Pulmonary artery endothelial cell (primary cell): ENCODE results near the gene CPE. TPM values are rescaled to one million over a fixed set of nuclear protein-coding genes. Genes with fewer than 3 reads are reported as not detected.

Experiments
- DNase-seq: peaks from one replicate; pipeline ENCODE4 v3.0.0-alpha.2; 2011; ENCODE audit warnings: low read depth, low spot score
- total RNA-seq: library from RNA; depleted of rRNA; stranded (reverse); fragments of >200 nt; gene quantifications from 2 replicates; pipeline ENCODE4 v1.2.3, GENCODE V29; 2014

Gene CPE
- total RNA-seq, 1 donor from 2014 or later: 1.2 TPM

DNA sequence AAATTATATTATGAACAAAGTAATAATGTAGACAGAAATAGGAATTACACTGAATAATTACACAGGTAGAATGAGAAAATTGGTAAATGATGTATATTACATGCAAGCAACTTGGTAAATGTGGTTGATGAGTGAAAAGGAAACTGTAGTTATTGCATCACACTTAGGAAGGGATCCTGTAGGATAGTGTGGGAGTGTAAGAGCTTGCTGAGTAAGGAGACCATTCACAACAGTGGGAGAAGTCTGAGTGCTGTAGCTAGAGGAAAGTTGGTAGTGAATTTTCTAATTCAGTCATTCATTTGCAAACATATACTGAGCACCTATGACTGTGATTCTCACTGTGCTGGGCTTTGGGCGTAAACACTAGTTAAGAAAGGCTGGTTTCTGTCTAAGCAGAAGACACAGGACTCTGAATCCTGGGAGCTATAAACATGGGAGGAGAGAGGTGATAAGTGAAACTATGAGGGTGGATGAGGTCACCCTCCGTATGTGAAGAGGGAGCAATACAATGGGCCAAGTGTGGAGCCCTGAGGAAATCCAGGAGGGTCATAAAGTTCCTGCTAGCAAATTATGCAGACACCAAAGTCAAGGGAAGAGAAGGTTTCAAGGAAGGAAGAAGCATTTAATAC, 14.2 kb upstream of the CPE start:
- no peak for DNase-seq

- no peak for DNase-seq
These were observed 11.8 kb upstream of the CPE start for GRCh38 chr4:165367040-165367439.

GRCh38 chr4:165368114-165368513, 10.7 kb upstream of the CPE start:
- DNase-seq: no peak

- no peak for DNase-seq
These were observed 10.2 kb upstream of the CPE start for GRCh38 chr4:165368567-165368966.

DNA sequence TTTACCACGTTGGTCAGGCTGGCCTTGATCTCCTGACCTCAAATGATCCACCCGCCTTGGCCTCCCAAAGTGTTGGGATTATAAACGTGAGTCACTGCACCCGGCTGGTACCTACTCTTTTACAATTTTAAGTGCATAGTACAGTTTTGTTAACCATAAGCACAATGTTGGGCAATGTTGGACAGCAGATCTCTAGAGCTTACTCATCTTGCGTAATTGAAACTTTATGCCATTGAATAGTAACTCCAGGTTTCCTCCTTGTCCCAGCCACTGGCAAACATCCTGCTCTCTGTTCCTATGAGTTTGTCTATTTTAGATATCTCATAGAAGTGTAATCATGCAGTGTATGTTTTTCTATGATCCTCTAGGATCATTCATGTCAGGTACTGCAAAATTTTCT, 9.3 kb upstream of the CPE start:
- no peak for DNase-seq

DNA sequence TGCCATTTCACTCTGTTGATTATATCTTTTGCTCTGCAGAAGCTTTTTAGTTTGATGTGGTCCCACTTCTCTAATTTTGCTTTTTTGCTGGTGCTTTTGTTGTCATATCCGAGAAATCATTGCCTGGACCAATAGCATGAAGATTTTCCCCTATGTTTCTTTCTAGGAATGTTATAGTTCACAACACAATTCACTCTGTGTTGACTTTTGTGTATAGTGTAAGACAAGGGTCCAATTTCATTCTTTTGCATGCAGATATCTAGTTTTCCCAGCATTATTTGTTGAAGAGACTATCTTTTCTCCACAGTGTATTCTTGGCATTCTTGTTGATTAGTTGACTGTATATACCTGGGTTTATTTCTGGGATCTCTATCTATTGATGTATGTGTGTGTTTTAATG, 8.3 kb upstream of the CPE start:
- no peak for DNase-seq

DNA sequence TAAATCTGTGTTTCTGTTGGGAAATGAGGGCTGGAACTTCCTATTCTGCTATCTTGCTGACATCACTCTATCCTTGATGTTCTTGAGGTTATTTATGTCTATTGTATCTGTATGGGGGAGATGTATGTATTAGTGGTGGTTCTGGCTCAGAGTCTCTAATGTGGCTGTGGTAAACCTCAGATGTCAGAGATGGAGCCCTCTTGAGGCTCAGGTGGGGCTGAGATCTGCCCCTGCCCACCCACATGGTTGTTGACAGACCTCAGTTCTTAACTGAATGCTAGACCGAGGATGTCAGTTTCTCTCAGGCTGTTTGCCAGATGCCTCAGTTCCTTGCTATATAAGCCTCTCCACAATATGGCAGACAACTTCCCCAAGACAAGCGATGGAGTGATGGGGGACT, 3.3 kb upstream of the CPE start:
- no peak for DNase-seq

DNA sequence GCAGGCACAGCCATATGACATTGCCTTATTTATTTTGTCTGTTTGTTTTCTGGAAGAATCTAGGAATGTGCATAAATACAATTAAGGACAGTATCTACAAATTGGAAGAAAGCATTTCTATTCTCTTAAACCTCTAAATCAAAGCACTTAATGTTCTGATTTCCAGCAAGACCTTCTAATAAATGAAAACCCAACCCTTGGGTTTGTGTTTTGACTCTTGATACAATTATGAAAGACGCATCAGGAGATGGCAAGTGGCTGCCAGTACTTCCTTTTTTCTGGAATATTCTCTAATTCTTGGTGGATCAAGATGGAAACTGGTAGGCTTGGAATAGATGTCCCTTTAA, 437 bp upstream of the CPE start:
- no peak for DNase-seq

- no peak for DNase-seq
These were observed 863 bp downstream of the CPE start for GRCh38 chr4:165379678-165380064.

DNA sequence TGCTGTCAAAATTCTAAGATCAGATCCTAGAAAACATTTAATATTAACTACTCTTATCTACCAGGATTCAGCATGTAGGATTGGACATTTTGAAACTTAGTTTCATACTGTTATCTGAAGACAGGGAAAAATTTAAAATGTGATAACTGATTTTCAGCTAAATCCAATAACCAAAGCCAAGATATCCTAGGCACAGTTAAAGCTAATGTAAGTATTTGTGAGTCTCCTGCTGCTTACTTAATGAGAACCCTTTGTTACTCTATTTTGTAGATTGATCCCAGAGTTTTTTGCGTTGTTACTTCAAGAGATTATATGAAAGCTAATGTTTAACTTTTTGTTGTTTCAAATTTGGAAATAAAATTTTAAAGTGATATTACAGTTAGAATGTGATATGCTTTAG, 2.0 kb downstream of the CPE start:
- no peak for DNase-seq

GRCh38 chr4:165381821-165382373, 3.1 kb downstream of the CPE start:
- DNase-seq: no peak

DNA sequence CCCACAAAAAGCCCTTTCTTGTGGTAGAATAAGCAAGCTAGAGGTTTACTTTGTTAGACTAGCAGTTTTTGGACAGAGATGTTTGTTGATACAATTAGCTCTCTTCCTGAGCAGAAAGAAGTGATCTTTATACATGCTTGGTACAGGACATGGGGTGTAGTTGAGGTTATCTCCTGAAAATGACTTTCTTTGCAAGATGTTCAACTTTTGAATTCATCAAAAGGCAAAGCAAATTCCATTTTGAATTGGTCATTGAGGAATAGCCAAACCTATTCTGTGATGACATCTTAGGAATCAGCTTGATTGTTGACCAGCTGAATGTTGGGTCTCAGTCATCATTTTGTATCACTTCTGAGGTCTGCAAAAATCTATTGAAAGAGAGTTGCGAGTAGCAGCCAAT, 3.8 kb downstream of the CPE start:
- DNase-seq: no peak

GRCh38 chr4:165383591-165384073, 4.8 kb downstream of the CPE start:
- DNase-seq: no peak

- no peak for DNase-seq
These were observed 5.4 kb downstream of the CPE start for GRCh38 chr4:165384186-165384585.

DNA sequence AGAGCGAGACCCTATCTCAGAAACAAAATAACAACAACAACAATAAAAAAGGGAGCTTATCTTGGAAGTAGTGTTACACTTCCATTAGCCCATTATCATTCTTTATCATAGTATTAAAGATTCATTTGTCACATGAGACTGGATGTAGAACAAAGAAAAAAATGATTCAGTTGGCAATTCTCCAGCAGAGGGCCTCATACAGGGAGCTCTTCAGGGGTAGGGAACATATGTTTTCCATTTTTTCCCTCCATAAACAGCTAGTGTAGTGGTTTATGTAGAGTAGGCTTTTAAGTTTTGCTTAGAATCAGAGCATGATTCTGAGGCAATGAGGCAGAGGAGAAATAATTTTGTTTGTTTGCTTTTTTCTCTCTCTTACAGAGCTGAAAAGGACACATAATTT, 5.8 kb downstream of the CPE start:
- no peak for DNase-seq

DNA sequence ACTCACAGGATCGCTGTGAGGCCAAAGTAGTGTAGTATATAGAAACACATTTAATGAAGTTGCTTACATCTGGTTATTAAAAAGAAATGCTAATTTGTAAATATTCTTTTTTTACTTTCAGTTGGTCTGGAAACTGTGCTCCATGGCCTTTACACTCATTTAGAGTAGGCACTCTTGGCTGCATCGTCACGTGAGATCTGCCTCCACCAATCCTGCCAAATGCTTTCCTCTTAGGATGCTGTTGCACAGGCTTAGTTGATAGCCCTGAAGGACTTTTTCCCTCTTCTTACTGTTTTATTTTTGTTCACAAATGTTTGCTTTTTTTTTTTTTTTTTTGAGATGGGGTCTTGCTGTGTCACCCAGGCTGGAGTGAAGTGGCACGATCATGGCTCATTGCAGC, 6.3 kb downstream of the CPE start:
- no peak for DNase-seq

GRCh38 chr4:165386328-165386727, 7.5 kb downstream of the CPE start:
- no peak for DNase-seq

DNA sequence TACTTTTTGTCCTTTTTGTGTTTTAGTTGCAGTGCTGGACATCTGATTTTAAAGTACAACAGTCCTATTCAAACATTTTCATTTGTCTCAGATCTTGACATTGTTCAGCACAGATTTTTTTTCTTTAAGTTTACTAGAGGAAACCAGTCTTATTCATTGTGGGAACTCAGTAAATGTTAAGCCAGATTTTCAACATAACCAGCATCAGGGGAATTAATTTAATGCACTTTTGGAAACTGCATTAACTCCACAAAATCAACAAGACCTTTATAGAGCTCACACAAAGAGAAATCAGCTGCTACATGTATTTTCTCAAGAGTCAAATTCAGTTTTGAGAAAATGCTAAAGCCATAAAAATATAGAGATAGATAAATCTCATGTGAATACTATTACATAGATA, 9.9 kb downstream of the CPE start:
- no peak for DNase-seq

DNA sequence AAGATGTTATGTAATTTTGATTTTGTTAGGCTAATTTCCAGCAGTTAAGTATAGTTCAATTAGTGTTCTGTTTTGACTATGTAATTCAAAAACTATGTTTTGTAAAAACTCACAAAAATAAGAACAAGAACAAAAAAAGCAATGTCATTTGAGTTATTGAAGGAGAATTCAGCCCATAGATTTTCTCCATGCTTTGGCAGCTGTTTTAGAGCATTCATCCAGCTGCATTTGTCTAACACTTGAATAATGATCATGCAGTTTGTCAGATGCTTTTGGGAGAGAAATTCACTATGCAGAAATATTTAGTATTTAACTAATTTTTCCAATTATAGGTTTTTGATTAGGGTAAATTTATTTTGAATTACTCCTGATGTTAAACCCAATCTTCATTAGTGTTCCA, 14.2 kb downstream of the CPE start:
- no peak for DNase-seq

- no peak for DNase-seq
These were observed 14.9 kb downstream of the CPE start for GRCh38 chr4:165393704-165394103.

GRCh38 chr4:165394275-165394674, 15.5 kb downstream of the CPE start:
- DNase-seq: no peak

DNA sequence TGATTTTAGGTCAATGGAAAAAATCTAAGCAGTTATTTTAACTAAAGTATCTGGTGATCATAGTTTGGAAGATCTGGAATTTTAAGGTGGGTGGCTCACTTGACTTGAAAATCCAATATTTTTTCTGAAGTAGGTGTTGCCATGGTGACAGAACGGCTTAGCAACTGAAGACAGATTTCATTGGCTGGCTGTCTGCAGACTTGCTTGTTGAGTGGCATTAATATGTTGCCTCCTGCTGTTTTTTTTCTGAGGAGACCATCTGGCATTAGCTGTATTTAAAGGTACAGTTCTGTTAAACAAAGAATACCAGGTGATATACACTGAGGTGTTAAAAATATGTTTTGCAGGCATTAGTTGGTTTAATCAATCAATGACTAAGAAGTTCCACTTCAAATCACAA, 19.8 kb downstream of the CPE start:
- DNase-seq: no peak

DNA sequence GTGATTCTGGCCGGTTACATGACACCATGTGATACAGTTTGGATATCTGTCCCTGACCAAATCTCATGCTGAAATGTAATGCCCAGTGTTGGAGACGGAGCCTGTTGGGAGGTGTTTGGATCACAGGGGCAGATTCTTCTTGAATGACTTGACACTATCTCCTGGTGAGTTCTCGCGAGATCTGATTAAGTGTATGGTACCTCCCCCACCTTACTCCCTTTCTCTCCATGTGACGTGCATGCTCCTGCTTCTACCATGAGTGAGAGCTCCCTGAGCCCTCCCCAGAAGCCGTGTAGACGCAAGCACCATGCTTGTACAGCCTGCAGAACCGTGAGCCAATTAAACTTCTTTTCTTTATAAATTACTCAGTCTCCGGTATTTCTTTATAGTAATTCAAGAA, 23.6 kb downstream of the CPE start:
- DNase-seq: no peak

DNA sequence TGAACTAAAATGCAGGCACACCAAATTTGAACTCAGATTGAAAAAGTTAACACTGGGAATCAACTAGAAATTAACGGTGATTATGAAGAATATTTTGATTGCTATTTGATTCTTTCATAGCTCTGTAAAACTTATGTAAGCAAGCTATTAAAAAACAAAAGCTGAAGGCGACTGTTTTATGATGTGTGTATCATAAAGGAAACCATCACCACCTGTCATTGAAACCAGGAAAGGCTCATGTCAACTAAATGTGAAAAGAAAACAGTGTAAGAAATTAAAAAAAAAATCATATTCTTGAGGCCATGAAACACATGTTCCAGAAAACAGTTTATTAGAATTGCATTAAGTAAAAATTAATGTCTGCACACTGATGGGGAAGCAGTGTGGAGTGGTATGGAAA, 24.2 kb downstream of the CPE start:
- no peak for DNase-seq
